ENCODE data around the gene SMYD3.

- TF ChIP-seq REST (tag by site-specific recombination; IDR thresholded peaks at IDR 0.05): no peak
- no peak for TF ChIP-seq TSHZ1 (tag by site-specific recombination; IDR thresholded peaks at IDR 0.05; ENCODE audit: borderline replicate concordance)
- TF ChIP-seq ZNF670 (tag by site-specific recombination; IDR thresholded peaks at IDR 0.05; ENCODE audit: low read depth): no peak
- TF ChIP-seq PBX3 (CRISPR knock-in tag; IDR thresholded peaks at IDR 0.05): no peak
- no peak for TF ChIP-seq YY1 (tag by site-specific recombination; IDR thresholded peaks at IDR 0.05)
- TF ChIP-seq ZNF626 (tag by site-specific recombination; IDR thresholded peaks at IDR 0.05): no peak
- no peak for TF ChIP-seq ZNF24 (tag by site-specific recombination; IDR thresholded peaks at IDR 0.05)
- no peak for TF ChIP-seq ZNF707 (tag by site-specific recombination; IDR thresholded peaks at IDR 0.05)
- TF ChIP-seq, protein P1, sequence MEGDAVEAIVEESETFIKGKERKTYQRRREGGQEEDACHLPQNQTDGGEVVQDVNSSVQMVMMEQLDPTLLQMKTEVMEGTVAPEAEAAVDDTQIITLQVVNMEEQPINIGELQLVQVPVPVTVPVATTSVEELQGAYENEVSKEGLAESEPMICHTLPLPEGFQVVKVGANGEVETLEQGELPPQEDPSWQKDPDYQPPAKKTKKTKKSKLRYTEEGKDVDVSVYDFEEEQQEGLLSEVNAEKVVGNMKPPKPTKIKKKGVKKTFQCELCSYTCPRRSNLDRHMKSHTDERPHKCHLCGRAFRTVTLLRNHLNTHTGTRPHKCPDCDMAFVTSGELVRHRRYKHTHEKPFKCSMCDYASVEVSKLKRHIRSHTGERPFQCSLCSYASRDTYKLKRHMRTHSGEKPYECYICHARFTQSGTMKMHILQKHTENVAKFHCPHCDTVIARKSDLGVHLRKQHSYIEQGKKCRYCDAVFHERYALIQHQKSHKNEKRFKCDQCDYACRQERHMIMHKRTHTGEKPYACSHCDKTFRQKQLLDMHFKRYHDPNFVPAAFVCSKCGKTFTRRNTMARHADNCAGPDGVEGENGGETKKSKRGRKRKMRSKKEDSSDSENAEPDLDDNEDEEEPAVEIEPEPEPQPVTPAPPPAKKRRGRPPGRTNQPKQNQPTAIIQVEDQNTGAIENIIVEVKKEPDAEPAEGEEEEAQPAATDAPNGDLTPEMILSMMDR (tag by site-specific recombination; IDR thresholded peaks at IDR 0.05): no peak
- no peak for TF ChIP-seq OVOL3 (tag by site-specific recombination; IDR thresholded peaks at IDR 0.05)
- TF ChIP-seq BCL11B (tag by site-specific recombination; IDR thresholded peaks at IDR 0.05; ENCODE audit: low read depth): no peak
- no peak for TF ChIP-seq ZNF138 (tag by site-specific recombination; IDR thresholded peaks at IDR 0.05; ENCODE audit: borderline replicate concordance)
- TF ChIP-seq ZNF664 (tag by site-specific recombination; IDR thresholded peaks at IDR 0.05): no peak
Observed at GRCh38 chr1:245788269-245788668, 718.8 kb downstream of the SMYD3 start.
